Neural cell (in vitro differentiated cells): Measurements from ENCODE around the gene PPFIBP2. TPM values are rescaled to one million over a fixed set of nuclear protein-coding genes. Genes with fewer than 3 reads are reported as not detected.

Experiments used
- H2AFZ ChIP-seq: fragments of 200-600, 300-800 bp; sonication (generic), shearing (Covaris generic); 2 replicates; pipeline ENCODE4 v1.6.0; 2014; ENCODE audit warnings: low read depth, mild to moderate bottlenecking, antibody characterized with exemption, low read length, moderate library complexity
- H3F3A ChIP-seq: fragments of 200-600 bp; shearing (Covaris generic); 2 replicates; pipeline ENCODE4 v1.6.1; 2016; ENCODE audit warnings: mild to moderate bottlenecking, moderate library complexity, mixed read lengths, antibody characterized with exemption, low read length; ENCODE audit not compliant: insufficient read depth, poor library complexity, severe bottlenecking
- H3K27ac ChIP-seq: fragments of 200-600, 300-800 bp; sonication (generic), shearing (Covaris generic); 2 replicates; pipeline ENCODE4 v1.5.1; 2014; ENCODE audit warnings: mild to moderate bottlenecking, low read length, moderate library complexity
- H3K27me3 ChIP-seq: fragments of 300-800, 200-600 bp; sonication (generic), shearing (Covaris generic); 2 replicates; pipeline ENCODE4 v1.6.0; 2014; ENCODE audit warnings: mild to moderate bottlenecking, low read depth, low read length, moderate library complexity; ENCODE audit not compliant: insufficient read depth
- H3K36me3 ChIP-seq: fragments of 300-800, 200-600 bp; sonication (generic), shearing (Covaris generic); 2 replicates; pipeline ENCODE4 v1.5.1; 2014; ENCODE audit warnings: mild to moderate bottlenecking, antibody characterized with exemption, low read length, moderate library complexity; ENCODE audit not compliant: insufficient read depth
- H3K4me2 ChIP-seq: fragments of 300-800, 200-600 bp; sonication (generic), shearing (Covaris generic); 2 replicates; pipeline ENCODE4 v1.6.0; 2014; ENCODE audit warnings: mild to moderate bottlenecking, low read length
- H3K4me3 ChIP-seq: fragments of 300-800, 200-600 bp; sonication (generic), shearing (Covaris generic); 2 replicates; pipeline ENCODE4 v1.5.1; 2014; ENCODE audit warnings: mild to moderate bottlenecking, low read length, moderate library complexity
- H3K79me2 ChIP-seq: fragments of 200-600 bp; shearing (Covaris generic); replicated peaks from 2 replicates; pipeline ENCODE4 v1.6.0; 2014; ENCODE audit warnings: mild to moderate bottlenecking, low read length, moderate library complexity; ENCODE audit not compliant: insufficient read depth
- H3K9ac ChIP-seq: fragments of 300-800, 200-600 bp; sonication (generic), shearing (Covaris generic); 2 replicates; pipeline ENCODE4 v1.6.1; 2016; ENCODE audit warnings: mild to moderate bottlenecking, low read length, mixed read lengths
- H3K9me2 ChIP-seq: fragments of 200-600 bp; shearing (Covaris generic); 2 replicates; pipeline ENCODE4 v1.6.1; 2016; ENCODE audit warnings: mild to moderate bottlenecking, low read length, mixed read lengths; ENCODE audit not compliant: insufficient read depth
- H3K9me3 ChIP-seq: fragments of 200-600, 300-800 bp; sonication (generic), shearing (Covaris generic); 2 replicates; pipeline ENCODE4 v1.6.1; 2016; ENCODE audit warnings: mild to moderate bottlenecking, mixed run types, low read length, moderate library complexity, mixed read lengths
- H4K20me1 ChIP-seq: fragments of 200-600 bp; shearing (Covaris generic); 2 replicates; pipeline ENCODE4 v1.6.1; 2016; ENCODE audit warnings: mild to moderate bottlenecking, mixed run types; ENCODE audit not compliant: insufficient read depth
- EP300 ChIP-seq: fragments of 450-650 bp; conservative IDR thresholded peaks from 2 replicates; pipeline ENCODE4 v1.6.1; 2014; ENCODE audit warnings: antibody characterized with exemption, mild to moderate bottlenecking, moderate library complexity; ENCODE audit not compliant: poor library complexity, severe bottlenecking
- EZH2 ChIP-seq: fragments of 200-600, 300-800 bp; shearing (Covaris generic), sonication (generic); IDR thresholded peaks from 2 replicates; pipeline ENCODE4 v1.6.1; 2014; ENCODE audit warnings: antibody characterized with exemption, low read length, borderline replicate concordance, mild to moderate bottlenecking; ENCODE audit not compliant: insufficient read depth, poor library complexity, severe bottlenecking
- MXI1 ChIP-seq: fragments of 450-650 bp; conservative IDR thresholded peaks from 2 replicates; pipeline ENCODE4 v1.6.1; 2014; ENCODE audit warnings: antibody characterized with exemption, mild to moderate bottlenecking; ENCODE audit not compliant: poor library complexity, severe bottlenecking
- POLR2AphosphoS5 ChIP-seq: IDR thresholded peaks from 2 replicates; pipeline ENCODE4 v1.6.1; 2012
- RAD21 ChIP-seq: fragments of 450-650 bp; conservative IDR thresholded peaks from 2 replicates; pipeline ENCODE4 v1.6.1; 2014; ENCODE audit warnings: antibody characterized with exemption, mild to moderate bottlenecking, moderate library complexity
- SMC3 ChIP-seq: fragments of 450-650 bp; conservative IDR thresholded peaks from 2 replicates; pipeline ENCODE4 v1.6.1; 2014; ENCODE audit warnings: antibody characterized with exemption, mild to moderate bottlenecking, moderate library complexity; ENCODE audit not compliant: poor library complexity
- TAF1 ChIP-seq: IDR thresholded peaks from 2 replicates; pipeline ENCODE4 v1.6.1; 2012; ENCODE audit warnings: low read depth
- polyA plus RNA-seq: library from polyadenylated mRNA; depleted of rRNA; stranded (reverse); fragments of >200 nt; gene quantifications from 2 replicates; pipeline ENCODE4 v1.2.3, GENCODE V29; 2014
- TF ChIP-seq, protein P1 (sequence below): fragments of 450-650 bp; IDR thresholded peaks from 2 replicates; pipeline ENCODE4 v1.5.1; 2014; ENCODE audit warnings: antibody characterized with exemption, mild to moderate bottlenecking, moderate library complexity; ENCODE audit not compliant: poor library complexity, severe bottlenecking
- TF ChIP-seq, protein P2 (sequence below): IDR thresholded peaks from 2 replicates; pipeline ENCODE4 v1.6.1; 2012; ENCODE audit warnings: borderline replicate concordance

PPFIBP2 gene
- polyA plus RNA-seq, 1 donor from 2014 or later, result not detected

DNA sequence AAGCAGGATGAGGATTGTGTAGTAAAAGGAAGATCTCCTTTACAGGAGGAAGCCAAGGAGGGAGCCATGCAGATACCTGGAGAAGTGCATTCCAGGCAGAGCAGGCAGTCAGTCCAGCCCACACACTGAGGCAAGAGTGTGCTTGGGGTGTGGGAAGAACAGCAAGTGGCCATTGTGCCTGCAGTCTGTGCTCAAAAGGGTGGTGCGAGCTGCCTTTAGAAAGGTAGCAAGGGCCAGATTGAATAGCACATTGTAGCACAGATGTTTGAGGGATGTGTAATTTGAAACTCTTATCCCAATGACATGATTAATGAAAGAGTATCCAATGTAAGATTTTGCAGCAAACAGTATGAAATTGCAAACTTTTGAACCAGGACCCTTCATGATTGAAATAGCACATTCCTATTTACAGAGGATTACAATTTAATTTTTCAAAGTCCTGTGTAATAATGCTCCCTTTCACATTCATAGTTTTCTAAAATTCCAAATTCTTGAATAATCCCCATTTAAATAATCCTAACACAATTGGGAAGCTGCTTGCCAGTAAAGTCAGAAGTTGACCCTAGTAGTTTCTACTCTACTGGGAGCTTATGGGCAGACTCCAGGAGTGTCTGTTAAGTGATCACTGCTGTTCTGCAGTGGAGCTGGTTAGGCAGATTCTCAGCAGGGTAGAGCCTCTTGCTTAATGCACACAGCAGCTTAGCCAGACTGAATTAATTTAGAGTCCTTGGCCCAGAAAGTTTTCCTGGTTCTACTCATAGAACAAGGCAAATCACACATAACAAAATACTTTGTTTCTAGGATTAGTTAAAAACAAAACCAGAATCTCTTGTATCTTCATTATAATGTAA is 81.4 kb downstream of the PPFIBP2 start:
- no peak overlapping the region for H3K4me3 ChIP-seq
- no peaks in the 10 kb centered on the region for H3F3A ChIP-seq
- H3K27ac ChIP-seq, result no peak overlapping the region
- no peaks in the 10 kb centered on the region for H3K27me3 ChIP-seq
- no peaks in the 10 kb centered on the region for H3K79me2 ChIP-seq
- no peak overlapping the region for H3K4me2 ChIP-seq
- no peak overlapping the region for H3K9ac ChIP-seq
- H2AFZ ChIP-seq, result no peak overlapping the region
- H3K9me2 ChIP-seq, result no peaks in the 10 kb centered on the region
- H4K20me1 ChIP-seq, result no peaks in the 10 kb centered on the region
- H3K9me3 ChIP-seq, result no peaks in the 10 kb centered on the region
- no peak for TF ChIP-seq MXI1
- TF ChIP-seq SMC3, result no peak
- TF ChIP-seq, protein P1, sequence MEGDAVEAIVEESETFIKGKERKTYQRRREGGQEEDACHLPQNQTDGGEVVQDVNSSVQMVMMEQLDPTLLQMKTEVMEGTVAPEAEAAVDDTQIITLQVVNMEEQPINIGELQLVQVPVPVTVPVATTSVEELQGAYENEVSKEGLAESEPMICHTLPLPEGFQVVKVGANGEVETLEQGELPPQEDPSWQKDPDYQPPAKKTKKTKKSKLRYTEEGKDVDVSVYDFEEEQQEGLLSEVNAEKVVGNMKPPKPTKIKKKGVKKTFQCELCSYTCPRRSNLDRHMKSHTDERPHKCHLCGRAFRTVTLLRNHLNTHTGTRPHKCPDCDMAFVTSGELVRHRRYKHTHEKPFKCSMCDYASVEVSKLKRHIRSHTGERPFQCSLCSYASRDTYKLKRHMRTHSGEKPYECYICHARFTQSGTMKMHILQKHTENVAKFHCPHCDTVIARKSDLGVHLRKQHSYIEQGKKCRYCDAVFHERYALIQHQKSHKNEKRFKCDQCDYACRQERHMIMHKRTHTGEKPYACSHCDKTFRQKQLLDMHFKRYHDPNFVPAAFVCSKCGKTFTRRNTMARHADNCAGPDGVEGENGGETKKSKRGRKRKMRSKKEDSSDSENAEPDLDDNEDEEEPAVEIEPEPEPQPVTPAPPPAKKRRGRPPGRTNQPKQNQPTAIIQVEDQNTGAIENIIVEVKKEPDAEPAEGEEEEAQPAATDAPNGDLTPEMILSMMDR, result no peak
- no peak for TF ChIP-seq EZH2
- H3K36me3 ChIP-seq, result no peaks in the 10 kb centered on the region

DNA sequence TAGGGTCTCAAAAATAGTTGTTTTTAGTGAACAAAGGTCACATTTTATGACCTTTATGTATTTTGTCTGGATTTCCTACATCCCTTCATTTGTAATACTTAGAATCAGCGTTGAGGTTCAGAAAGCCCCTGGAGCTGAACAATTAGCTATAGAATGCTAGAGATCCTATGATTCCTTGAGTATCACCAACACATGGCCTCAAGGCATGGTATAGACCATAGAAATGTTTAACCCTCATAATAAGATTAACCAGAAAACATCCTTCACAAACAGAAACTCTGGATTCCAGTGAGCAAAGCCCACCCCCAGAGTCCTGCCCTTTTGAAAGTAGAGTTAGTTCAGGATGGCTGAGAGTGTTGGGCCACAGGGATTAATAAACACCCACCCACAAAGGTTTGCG is 82.2 kb downstream of the PPFIBP2 start:
- H3K4me3 ChIP-seq, result no peak overlapping the region
- H2AFZ ChIP-seq, result no peak overlapping the region
- H3K36me3 ChIP-seq, result no peaks in the 10 kb centered on the region
- no peaks in the 10 kb centered on the region for H3K79me2 ChIP-seq
- no peaks in the 10 kb centered on the region for H4K20me1 ChIP-seq
- H3K9me3 ChIP-seq, result no peaks in the 10 kb centered on the region
- H3K27ac ChIP-seq, result no peak overlapping the region
- no peak for TF ChIP-seq TAF1
- TF ChIP-seq MXI1, result no peak
- TF ChIP-seq EZH2, result no peak
- no peak for TF ChIP-seq RAD21
- TF ChIP-seq, protein P1, result no peak
- TF ChIP-seq, protein P2, sequence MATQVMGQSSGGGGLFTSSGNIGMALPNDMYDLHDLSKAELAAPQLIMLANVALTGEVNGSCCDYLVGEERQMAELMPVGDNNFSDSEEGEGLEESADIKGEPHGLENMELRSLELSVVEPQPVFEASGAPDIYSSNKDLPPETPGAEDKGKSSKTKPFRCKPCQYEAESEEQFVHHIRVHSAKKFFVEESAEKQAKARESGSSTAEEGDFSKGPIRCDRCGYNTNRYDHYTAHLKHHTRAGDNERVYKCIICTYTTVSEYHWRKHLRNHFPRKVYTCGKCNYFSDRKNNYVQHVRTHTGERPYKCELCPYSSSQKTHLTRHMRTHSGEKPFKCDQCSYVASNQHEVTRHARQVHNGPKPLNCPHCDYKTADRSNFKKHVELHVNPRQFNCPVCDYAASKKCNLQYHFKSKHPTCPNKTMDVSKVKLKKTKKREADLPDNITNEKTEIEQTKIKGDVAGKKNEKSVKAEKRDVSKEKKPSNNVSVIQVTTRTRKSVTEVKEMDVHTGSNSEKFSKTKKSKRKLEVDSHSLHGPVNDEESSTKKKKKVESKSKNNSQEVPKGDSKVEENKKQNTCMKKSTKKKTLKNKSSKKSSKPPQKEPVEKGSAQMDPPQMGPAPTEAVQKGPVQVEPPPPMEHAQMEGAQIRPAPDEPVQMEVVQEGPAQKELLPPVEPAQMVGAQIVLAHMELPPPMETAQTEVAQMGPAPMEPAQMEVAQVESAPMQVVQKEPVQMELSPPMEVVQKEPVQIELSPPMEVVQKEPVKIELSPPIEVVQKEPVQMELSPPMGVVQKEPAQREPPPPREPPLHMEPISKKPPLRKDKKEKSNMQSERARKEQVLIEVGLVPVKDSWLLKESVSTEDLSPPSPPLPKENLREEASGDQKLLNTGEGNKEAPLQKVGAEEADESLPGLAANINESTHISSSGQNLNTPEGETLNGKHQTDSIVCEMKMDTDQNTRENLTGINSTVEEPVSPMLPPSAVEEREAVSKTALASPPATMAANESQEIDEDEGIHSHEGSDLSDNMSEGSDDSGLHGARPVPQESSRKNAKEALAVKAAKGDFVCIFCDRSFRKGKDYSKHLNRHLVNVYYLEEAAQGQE, result no peak
- TF ChIP-seq POLR2AphosphoS5, result no peak
- TF ChIP-seq SMC3, result no peak
- no peak for TF ChIP-seq EP300
- H3K27me3 ChIP-seq, result no peaks in the 10 kb centered on the region
- no peaks in the 10 kb centered on the region for H3F3A ChIP-seq
- no peaks in the 10 kb centered on the region for H3K9me2 ChIP-seq
- no peak overlapping the region for H3K4me2 ChIP-seq
- no peak overlapping the region for H3K9ac ChIP-seq
